Nephron (organoid): Measurements from ENCODE around the gene OCA2.
"Not testable (repeated sequence)": the region's sequence is repeated elsewhere in the genome, so short reads cannot be mapped to it uniquely, and the experiment has no call there.

Experiments
- H3K27ac Mint-ChIP-seq, 3 experiments: 2 replicates each; pipeline ENCODE4 v1.8.0; 2020; ENCODE audit warnings: mixed read lengths in 3 of 3, mild to moderate bottlenecking in 2 of 3, moderate library complexity in 1 of 3
- H3K27me3 Mint-ChIP-seq: 2 replicates; pipeline ENCODE4 v1.8.0; 2021; ENCODE audit warnings: low read depth, mild to moderate bottlenecking, moderate library complexity, mixed read lengths
- H3K36me3 Mint-ChIP-seq: 2 replicates; pipeline ENCODE4 v1.8.0; 2020; ENCODE audit warnings: low read depth, mixed read lengths
- H3K4me1 Mint-ChIP-seq: 2 replicates; pipeline ENCODE4 v1.8.0; 2020; ENCODE audit warnings: mixed read lengths
- H3K4me3 Mint-ChIP-seq, 3 experiments: 2 replicates each; pipeline ENCODE4 v1.8.0; 2020; ENCODE audit warnings: mild to moderate bottlenecking in 3 of 3, mixed read lengths in 3 of 3, moderate library complexity in 2 of 3
- H3K9me3 Mint-ChIP-seq: 2 replicates; pipeline ENCODE4 v1.8.0; 2020; ENCODE audit warnings: mixed read lengths
- CTCF ChIP-seq, 3 experiments: fragments of 200-600 bp; sonication (generic); IDR thresholded peaks; one replicate each; pipeline ENCODE4 v1.5.0; 2021; ENCODE audit warnings: antibody characterized with exemption in 3 of 3; ENCODE audit not compliant: unreplicated experiment in 3 of 3

OCA2 gene

GRCh38 chr15:28098766-28099554, at the start of gene OCA2:
TSS of gene OCA2 (minus strand) at chr15:28099315. CDS start at chr15:28081874, 17,441 bp downstream.
- peaks cover 42% of the 10 kb centered on the region for H3K27me3 Mint-ChIP-seq
- peak; percentile 43 to 66 (median 56) for TF ChIP-seq CTCF (IDR thresholded peaks at IDR 0.05; ENCODE audit: unreplicated experiment in 3 of 3)
- peaks cover 32% of the 10 kb centered on the region for H3K4me1 Mint-ChIP-seq
- H3K9me3 Mint-ChIP-seq: peaks cover under 1% of the 10 kb centered on the region
- H3K4me3 Mint-ChIP-seq: peak within 1 kb of the TSS; percentile 81 to 88 (median 84)
- H3K36me3 Mint-ChIP-seq: no peaks in the 10 kb centered on the region
- peak within 1 kb of the TSS; percentile 66 to 86 (median 77) for H3K27ac Mint-ChIP-seq

- peaks cover 26% of the 10 kb centered on the region for H3K9me3 Mint-ChIP-seq
- H3K27ac Mint-ChIP-seq: no peak overlapping the region
- TF ChIP-seq CTCF (IDR thresholded peaks at IDR 0.05; ENCODE audit: unreplicated experiment in 3 of 3): no peak
- peaks cover 88% of the 10 kb centered on the region for H3K36me3 Mint-ChIP-seq
- H3K4me3 Mint-ChIP-seq: no peak overlapping the region
- H3K27me3 Mint-ChIP-seq: no peaks in the 10 kb centered on the region
- peaks cover 2% of the 10 kb centered on the region for H3K4me1 Mint-ChIP-seq
Observed at GRCh38 chr15:28147801-28148200, 48.7 kb upstream of the OCA2 start.

GRCh38 chr15:28145419-28145818, 46.3 kb upstream of the OCA2 start:
- H3K27ac Mint-ChIP-seq, H3K4me3 Mint-ChIP-seq, H3K4me1 Mint-ChIP-seq, H3K27me3 Mint-ChIP-seq: not testable (repeated sequence)
- Mint-ChIP-seq H3K9me3 (peaks cover 22% of the 10 kb centered on the region), H3K36me3 (peaks cover 81% of the 10 kb centered on the region)

GRCh38 chr15:28140062-28140461, 40.9 kb upstream of the OCA2 start:
- Mint-ChIP-seq H3K36me3 (peaks cover 81% of the 10 kb centered on the region), H3K27ac (no peak overlapping the region), H3K27me3 (no peaks in the 10 kb centered on the region), H3K4me3 (no peak overlapping the region), H3K4me1 (peaks cover 5% of the 10 kb centered on the region), H3K9me3 (peaks cover 8% of the 10 kb centered on the region)
- no peak for TF ChIP-seq CTCF (IDR thresholded peaks at IDR 0.05; ENCODE audit: unreplicated experiment in 3 of 3)

GRCh38 chr15:28137408-28138039, 38.4 kb upstream of the OCA2 start:
- not testable (repeated sequence) for H3K4me1 Mint-ChIP-seq, H3K27me3 Mint-ChIP-seq, H3K4me3 Mint-ChIP-seq, H3K27ac Mint-ChIP-seq, H3K9me3 Mint-ChIP-seq
- H3K36me3 Mint-ChIP-seq: peaks cover 75% of the 10 kb centered on the region

GRCh38 chr15:28136236-28136904, 37.3 kb upstream of the OCA2 start:
- not testable (repeated sequence) for H3K27ac Mint-ChIP-seq, H3K4me3 Mint-ChIP-seq, H3K4me1 Mint-ChIP-seq, H3K9me3 Mint-ChIP-seq, H3K27me3 Mint-ChIP-seq
- peaks cover 71% of the 10 kb centered on the region for H3K36me3 Mint-ChIP-seq

GRCh38 chr15:28133281-28133680, 34.2 kb upstream of the OCA2 start:
- no peaks in the 10 kb centered on the region for H3K27me3 Mint-ChIP-seq

More at GRCh38 chr15:28133281-28133680, 34.2 kb upstream of the OCA2 start:
- peaks cover 65% of the 10 kb centered on the region for H3K36me3 Mint-ChIP-seq
- peaks cover 4% of the 10 kb centered on the region for H3K9me3 Mint-ChIP-seq
- H3K27ac Mint-ChIP-seq: no peak overlapping the region
- TF ChIP-seq CTCF (IDR thresholded peaks at IDR 0.05; ENCODE audit: unreplicated experiment in 3 of 3): no peak
- no peak overlapping the region for H3K4me3 Mint-ChIP-seq
- H3K4me1 Mint-ChIP-seq: peaks cover 5% of the 10 kb centered on the region
